HEK293 (cell line): ENCODE results near the gene ZEB2.

Source experiments
- KLF1 ChIP-seq: fragments of 450-650 bp; formaldehyde crosslinking; IDR thresholded peaks from 2 replicates; pipeline ENCODE4 v1.5.1; 2016; ENCODE audit warnings: missing biosample characterization, missing genetic modification characterization
- ZNF175 ChIP-seq: fragments of 450-650 bp; formaldehyde crosslinking; IDR thresholded peaks from 2 replicates; pipeline ENCODE4 v1.5.1; 2016; ENCODE audit warnings: missing biosample characterization, missing genetic modification characterization
- ZNF19 ChIP-seq: fragments of 450-650 bp; formaldehyde crosslinking; IDR thresholded peaks from 2 replicates; pipeline ENCODE4; 2016; ENCODE audit warnings: missing biosample characterization, missing genetic modification characterization, low read depth
- ZNF501 ChIP-seq: fragments of 450-650 bp; formaldehyde crosslinking; IDR thresholded peaks from 2 replicates; pipeline ENCODE4 v1.5.1; 2016; ENCODE audit warnings: missing biosample characterization, missing genetic modification characterization
- ZNF548 ChIP-seq: fragments of 450-650 bp; formaldehyde crosslinking; IDR thresholded peaks from 2 replicates; pipeline ENCODE4 v1.5.1; 2016; ENCODE audit warnings: missing biosample characterization, missing genetic modification characterization

- no peak for TF ChIP-seq ZNF501 (tag by site-specific recombination)
- no peak for TF ChIP-seq KLF1
- no peak for TF ChIP-seq ZNF175 (tag by site-specific recombination)
- TF ChIP-seq ZNF548: no peak
- no peak for TF ChIP-seq ZNF19
These were observed 22.8 kb downstream of the ZEB2 start for GRCh38 chr2:144496977-144497598.
